Hematopoietic multipotent progenitor cell treated with erythropoietin and hydrocortisone succinate and interleukin-3 and kit ligand, for 8 days (in vitro differentiated cells): ENCODE results near the gene PHF12.
"Not testable (repeated sequence)": the region's sequence is repeated elsewhere in the genome, so short reads cannot be mapped to it uniquely, and the experiment has no call there.

Experiments used
- DNase-seq: peaks from one replicate; pipeline ENCODE4 v3.0.0-alpha.2; 2015

The PHF12 gene

GRCh38 chr17:28901866-28902818, 49.2 kb downstream of the PHF12 start:
- DNase-seq, result peak; percentile 62

GRCh38 chr17:28900986-28901726, 50.2 kb downstream of the PHF12 start:
- peak; percentile 22 for DNase-seq

GRCh38 chr17:28899212-28899815, 52.0 kb downstream of the PHF12 start:
- DNase-seq, result peak; percentile 48

DNA sequence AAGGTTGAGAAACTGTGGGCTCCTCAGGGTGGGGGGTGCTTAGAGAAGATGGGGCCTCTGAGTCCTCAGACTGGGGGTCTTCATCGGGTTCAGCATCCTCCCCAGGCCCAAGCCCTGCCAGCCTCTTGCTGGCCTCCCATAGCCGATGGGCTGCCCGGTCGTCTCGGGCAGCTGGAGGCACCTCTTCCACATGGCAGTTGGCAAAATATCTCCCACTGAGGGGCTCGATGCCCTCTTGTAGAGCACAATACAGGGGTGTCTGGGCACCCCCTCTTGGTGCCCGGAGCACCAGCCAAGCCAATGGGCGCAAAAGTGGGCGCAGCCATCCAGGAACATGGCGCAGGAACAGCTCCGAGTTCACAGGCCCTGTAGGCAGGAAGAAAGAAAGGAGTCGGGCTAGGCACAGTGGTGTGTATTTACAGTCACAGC, 52.8 kb downstream of the PHF12 start:
- DNase-seq, result no peak

DNA sequence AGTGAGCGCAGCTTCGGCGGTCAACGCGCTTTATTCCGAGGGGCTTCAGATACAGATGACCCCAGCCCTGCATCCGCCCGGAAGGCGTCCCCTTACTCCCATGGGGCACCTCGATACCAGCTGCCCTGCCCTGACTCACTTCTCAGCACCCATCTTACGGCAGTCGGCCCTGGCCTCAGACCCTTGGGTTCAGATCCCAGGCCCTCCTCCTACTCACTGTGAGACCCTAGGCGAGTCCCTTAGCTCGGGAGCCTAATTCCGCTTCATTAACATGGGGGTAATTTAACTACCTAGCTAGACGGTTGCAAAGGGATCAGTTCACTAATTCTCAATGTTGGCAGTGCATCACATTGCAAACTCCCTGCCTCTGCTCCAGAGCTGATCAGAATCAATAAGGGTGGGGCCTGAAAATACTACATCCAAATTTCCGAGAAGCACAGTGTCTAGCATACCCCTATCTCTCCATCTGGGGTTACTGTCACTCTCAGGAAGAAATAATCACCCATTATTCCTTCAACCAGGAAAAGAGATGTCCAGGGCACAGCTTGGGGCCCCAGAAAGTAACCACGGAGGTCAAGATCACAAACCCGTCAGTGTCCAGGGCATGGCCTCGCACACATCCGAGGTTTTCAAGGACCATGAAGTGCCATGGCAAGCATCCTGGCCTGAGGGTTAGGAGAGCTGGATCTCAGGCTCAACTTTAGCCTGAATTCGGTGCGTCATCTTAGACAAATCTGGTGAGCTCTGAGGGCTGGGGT, 53.4 kb downstream of the PHF12 start:
- peak; percentile 70 for DNase-seq

- DNase-seq, result peak; percentile 62
These were observed 54.2 kb downstream of the PHF12 start, which contains the start of gene FLOT2 for GRCh38 chr17:28896884-28897768. FLOT2 (minus strand) TSS chr17:28897733; CDS start chr17:28897574, 159 bp downstream.

- DNase-seq, result peak; percentile 36
These were observed 54.8 kb downstream of the PHF12 start for GRCh38 chr17:28896491-28896883.

GRCh38 chr17:28895794-28896447, 55.4 kb downstream of the PHF12 start:
- DNase-seq, result no peak

DNA sequence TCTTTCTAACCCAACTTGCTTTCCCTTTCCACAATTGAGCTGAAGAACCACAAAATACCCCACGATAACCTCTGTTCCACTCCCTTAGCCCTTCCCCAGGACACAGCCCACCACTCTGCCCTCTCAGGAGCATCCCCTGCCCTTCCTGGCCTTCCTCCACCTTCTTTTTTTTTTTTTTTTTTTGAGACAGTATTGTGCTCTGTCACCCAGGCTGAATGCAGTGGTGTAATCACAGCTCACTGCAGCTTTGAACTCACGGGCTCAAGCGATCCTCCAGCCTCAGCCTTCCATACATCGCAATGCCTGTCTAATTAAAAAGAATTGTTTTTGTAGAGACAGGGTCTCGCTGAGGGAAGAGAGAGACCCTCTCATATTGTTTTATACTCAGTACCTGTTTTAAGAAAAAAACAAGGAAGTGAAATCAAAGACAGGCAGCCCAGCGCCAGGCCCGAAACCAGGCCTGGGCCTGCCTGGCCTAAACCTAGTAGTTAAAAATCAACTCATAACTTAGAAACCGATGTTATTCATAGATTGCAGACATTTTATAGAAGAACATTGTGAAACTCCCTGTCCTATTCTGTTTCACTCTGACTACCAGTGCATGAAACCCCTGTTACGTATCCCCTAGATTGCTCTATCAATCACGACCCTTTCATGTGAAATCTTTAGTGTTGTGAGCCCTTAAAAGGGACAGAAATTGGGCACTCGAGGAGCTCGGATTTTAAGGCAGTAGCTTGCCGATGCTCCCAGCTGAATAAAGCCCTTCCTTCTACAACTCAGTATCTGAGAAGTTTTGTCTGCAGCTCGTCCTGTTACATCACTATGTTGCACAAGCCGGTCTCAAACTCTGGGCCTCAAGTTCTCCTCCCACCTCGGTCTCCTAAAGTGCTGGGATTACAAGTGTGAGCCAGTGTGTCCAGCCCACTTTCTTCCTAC, 57.8 kb downstream of the PHF12 start:
- DNase-seq, result not testable (repeated sequence)

DNA sequence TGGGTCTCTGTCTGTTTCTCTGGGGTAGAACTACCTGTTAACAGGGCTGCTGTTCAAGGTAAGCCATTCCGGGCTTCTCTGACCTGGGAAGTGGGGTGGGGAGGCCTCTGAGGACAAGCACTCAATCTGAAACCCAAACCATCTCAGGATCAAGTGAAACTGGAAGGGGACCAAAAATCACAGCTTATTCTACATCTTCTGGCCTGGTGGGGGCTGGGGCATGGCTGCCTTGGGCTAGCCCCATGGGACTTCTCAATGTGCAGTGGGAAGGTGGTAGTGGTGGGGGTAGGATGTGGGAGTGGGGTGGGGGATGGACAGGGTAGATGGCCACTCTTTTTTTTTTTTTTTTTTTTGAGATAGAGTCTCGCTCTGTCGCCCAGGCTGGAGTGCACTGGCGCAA, 59.3 kb downstream of the PHF12 start:
- DNase-seq, result no peak

- DNase-seq, result no peak
These were observed 60.1 kb downstream of the PHF12 start for GRCh38 chr17:28891201-28891600.

- DNase-seq, result no peak
These were observed 61.3 kb downstream of the PHF12 start for GRCh38 chr17:28889996-28890395.

DNA sequence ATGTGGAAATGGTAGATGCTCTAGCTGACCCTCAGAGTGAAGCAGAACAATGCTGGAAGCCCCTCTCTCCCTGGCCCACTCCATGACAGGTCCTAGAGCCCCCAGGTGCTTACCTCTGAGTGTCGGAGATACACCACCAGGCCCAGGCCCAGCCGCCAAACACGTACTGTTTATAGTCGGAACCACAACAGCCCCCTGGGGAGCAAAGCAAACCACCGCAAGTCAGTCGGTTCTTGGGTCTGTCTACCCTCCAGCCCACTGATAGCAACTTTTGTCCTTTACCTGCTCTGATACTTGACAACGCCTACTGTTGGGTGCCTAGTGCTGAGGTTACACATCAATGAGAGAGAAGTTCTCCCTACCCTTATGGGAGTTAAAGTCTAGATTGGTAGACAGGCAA, 62.5 kb downstream of the PHF12 start:
- no peak for DNase-seq

DNA sequence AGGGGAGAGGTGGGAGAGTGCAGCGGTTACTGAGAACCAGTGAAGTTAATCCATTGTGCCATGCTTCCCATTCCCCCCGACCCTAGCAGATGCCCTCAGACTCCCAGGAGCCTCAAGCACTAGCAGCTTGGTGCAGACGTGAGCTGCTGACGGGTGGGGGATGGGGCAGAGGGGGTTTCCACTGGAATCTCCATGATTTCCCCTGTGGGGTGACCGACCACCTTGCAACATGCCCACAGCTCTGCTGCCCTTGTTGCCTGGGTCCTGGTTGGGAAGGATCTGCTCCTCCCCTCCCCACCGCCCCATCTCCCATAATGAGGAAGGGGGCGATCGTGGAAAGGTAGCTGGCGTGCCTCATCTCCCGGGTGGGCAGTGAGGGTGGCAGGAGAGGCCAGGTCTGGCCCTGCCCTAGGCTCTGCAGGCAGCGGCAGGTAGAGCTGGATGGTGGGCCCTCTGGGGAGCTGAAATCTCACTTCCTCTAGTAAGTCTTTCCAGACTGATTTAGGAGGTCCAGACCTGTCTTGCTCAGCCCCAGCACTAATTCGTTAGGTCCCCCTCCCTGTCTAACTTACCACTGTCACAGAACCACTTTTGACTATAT, 63.3 kb downstream of the PHF12 start:
- no peak for DNase-seq

- no peak for DNase-seq
These were observed 65.4 kb downstream of the PHF12 start for GRCh38 chr17:28885951-28886350.

GRCh38 chr17:28885363-28885762, 66.0 kb downstream of the PHF12 start:
- no peak for DNase-seq

DNA sequence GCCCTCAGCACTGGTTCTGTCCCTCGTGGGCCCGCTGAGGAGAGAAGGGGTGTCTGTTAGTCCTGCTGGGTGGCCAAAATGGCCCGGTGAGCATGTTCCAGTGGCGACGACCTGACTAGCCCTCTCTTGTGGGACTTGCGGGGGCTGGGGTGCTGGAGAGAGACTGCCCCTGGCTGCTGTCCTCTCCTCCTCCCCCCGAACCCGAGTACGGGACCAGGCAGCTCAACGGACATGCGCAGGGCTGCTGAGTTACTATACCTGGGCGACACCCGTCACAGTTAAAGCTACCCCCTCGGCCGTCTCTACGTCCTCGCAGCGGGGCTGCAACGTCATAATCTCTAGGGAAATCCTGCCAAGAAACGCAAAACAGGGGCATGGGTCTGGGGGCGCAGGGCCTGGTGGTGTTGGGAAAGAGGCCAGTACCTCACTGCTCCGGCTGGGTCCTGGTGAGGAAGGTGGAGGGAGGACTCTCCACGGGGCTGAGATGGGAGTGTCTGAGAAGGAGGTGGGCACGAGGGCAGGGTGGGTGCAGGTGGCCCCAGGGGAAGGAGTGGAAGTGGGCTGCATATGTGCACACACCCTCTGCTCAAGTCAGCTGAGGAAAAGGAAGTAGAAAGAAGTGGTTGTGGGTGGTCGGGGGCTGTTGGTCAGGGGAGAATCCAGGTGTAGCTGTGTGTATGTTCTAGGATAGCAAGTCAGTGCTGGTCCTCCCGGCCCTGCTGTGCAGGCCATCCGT, 67.2 kb downstream of the PHF12 start:
- no peak for DNase-seq

- DNase-seq, result no peak
These were observed 69.0 kb downstream of the PHF12 start for GRCh38 chr17:28882154-28882895.
